NCI-H748 (cell line): Measurements from ENCODE around the gene SMCHD1.
"Not testable (repeated sequence)": the region's sequence is repeated elsewhere in the genome, so short reads cannot be mapped to it uniquely, and the experiment has no call there.

ENCODE experiments used
- DNase-seq: peaks from one replicate; lab custom pipeline; 2025; ENCODE audit not compliant: unreplicated experiment; lab: John Stamatoyannopoulos, UW

Gene SMCHD1

GRCh38 chr18:2656981-2657512 lies 1.5 kb downstream of the SMCHD1 start:
- DNase-seq = no peak

DNA sequence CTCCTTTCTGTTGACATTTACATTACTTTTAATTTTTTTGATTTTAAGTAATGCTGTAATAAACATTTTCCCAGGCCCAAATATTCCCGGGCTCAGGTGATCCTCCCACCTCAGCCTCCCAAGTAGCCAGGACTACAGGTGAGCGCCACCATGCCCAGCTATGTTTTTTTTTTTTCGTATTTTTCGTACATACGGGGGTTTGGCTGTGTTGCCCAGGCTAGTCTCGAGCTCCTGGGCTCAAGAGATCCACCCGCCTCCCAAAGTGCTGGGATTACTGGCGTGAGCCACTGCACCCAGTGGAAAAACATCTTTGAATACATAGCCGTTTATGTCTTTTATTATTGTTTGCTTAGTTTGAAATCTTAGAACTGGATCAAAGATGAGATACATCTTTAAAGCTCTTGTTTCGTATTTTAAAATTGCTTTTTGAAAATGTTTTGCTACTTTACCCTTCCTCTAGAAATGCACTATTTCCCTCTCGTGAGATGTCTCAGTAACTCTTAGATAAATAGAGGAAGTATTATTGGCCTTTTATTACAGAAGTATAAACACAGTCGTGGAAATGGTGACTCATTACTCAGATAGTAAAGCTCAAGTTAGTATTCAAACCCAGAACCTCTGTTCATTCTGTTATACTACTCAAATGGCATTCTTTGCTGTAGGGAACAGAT lies 2.4 kb downstream of the SMCHD1 start:
- no peak for DNase-seq

- not testable (repeated sequence) for DNase-seq
Measured at GRCh38 chr18:2660849-2661248, 5.3 kb downstream of the SMCHD1 start.

DNA sequence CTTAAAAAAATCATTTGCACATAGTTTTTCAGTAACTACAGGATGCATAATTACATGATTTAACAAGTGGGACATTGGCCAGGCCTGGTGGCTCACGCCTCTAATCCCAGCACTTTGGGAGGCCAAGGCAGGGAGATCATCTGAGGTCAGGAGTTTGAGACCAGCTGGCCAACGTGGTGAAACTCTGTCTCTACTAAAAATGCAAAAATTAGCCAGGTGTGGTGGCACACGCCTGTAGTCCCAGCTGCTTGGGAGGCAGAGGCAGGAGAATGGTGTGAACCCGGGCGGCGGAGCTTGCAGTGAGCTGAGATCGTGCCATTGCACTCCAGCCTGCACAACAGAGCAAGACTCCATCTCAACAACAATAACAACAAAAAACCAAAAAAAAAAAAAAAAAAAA lies 6.8 kb downstream of the SMCHD1 start:
- not testable (repeated sequence) for DNase-seq

GRCh38 chr18:2662990-2663389 lies 7.5 kb downstream of the SMCHD1 start:
- DNase-seq = no peak

DNA sequence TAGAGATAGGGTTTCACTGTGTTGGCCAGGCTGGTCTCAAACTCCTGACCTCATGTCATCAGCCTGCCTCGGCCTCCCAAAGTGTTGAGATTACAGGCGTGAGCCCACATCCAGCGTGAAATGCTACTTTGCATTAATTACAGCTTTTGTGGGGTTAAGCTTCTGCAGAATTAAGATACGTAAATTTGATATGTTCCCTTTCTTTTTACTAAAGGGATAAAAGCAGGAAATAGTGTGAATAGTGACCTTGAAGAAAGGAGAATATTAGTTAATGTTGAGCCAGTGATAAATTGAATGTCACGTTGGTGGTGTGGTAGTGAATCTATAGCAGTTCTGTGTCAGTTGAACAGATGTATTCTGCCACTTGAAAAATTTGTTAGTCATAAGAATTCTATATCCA lies 16.9 kb downstream of the SMCHD1 start:
- DNase-seq = no peak

DNA sequence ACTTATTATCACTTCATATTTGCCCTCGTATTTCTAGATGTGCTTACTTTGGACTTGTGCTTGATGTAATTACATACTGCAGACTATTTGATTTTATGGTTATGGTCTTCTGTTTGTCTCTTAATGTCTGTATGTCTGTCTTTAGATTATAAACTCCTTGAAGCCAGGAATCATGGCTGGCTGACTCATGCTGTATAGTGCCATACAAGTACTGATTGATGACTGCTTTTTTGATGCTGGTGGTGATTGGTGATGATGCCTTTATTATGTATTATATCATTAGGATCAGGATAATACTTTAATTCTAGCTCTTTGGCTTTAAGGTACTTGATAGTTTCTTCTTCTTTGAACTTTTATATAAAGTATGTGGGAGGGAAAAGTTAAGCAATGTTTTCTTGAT lies 17.3 kb downstream of the SMCHD1 start:
- no peak for DNase-seq

GRCh38 chr18:2678933-2679332 lies 23.4 kb downstream of the SMCHD1 start:
- not testable (repeated sequence) for DNase-seq

- no peak for DNase-seq
Measured at GRCh38 chr18:2680216-2680792, 24.8 kb downstream of the SMCHD1 start.

- no peak for DNase-seq
Measured at GRCh38 chr18:2681993-2682603, 26.6 kb downstream of the SMCHD1 start.

DNA sequence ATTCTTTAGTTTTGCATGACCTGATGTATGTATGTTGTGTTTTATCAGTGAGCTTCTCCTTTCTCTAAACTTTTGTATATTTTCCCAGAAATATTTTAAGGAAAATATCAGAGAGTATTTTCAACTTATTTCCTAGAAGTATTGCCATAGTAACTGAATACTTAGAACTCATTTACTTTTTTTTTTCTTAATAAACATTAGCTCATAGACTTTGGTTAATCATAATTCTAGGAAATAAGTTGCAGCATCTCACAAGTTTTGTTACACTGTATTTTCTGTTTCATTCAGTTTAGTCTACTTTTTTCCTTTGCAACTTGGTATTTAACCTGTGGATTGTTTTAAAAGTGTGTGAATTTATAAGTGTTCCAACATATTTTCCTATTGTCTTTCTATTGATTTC lies 27.5 kb downstream of the SMCHD1 start:
- no peak for DNase-seq

DNA sequence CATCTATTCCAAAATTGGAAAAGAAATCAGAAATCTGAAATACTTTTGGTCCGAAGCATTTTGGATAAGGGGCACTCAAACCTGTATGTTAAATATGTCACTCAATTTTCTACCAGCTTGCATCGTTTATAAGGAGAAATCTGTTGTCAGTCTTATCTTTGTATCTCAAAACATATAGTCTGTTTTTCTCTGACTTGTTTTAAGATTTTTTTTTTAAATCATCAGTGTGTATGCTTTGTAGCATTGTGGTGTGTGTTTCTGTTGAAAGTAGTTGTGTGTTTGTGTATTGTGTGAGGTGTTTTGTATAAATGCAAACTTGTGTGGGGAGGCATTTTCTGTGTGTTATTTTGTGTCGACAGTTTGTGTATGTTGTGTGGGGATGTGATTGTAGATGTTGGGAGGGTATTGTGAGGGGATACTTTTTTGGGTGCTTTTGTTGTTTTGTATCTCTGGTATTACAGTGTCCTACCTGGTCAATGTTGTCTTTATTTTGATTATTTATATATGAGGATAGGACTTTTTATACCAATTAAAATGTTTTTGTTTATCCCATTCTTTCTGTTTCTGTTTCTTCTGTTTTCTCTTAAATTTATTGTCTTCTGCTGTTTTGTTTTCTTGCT lies 30.9 kb downstream of the SMCHD1 start:
- no peak for DNase-seq

- no peak for DNase-seq
Measured at GRCh38 chr18:2687390-2688001, 32.0 kb downstream of the SMCHD1 start.

DNA sequence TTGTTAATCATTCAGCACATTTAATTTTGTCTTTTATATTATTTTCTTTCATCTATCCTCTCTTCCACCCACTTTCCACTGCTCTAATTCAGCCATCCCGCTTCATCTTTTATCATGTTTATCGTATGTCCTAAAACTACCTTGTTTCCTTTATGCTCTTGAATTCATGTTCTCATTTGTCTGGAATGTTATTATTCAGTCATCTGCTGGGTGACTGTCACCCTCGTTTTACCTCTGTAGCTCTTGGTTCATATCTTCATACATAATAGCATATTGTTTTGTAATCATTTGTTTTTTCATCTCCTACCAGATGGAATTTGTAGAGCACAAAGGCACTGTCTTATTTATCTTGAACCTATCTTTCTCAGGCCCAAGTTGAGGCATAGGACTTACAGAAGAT lies 37.0 kb downstream of the SMCHD1 start:
- no peak for DNase-seq

GRCh38 chr18:2697184-2697583 lies 41.7 kb downstream of the SMCHD1 start:
- no peak for DNase-seq

GRCh38 chr18:2699001-2699400 lies 43.5 kb downstream of the SMCHD1 start:
- no peak for DNase-seq

DNA sequence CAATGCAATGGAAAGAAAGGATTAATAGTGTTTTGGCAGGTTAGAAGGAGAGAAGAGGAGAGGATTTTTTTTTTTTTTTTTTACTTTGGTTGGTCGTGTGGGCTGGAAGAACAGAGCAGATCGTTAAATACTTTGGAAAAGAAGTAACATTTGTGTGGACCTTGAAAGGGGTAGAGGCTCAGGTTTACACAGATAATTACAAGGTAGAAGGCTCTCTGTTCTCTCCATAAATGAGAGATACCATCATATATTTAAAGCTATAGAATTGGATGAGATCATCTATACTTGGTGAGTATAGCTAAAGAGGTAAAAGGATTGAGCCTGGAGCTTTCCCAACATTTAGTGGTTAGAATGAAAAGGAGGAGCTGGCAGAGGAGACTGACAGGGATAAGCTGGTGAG lies 49.0 kb downstream of the SMCHD1 start:
- DNase-seq = no peak

DNA sequence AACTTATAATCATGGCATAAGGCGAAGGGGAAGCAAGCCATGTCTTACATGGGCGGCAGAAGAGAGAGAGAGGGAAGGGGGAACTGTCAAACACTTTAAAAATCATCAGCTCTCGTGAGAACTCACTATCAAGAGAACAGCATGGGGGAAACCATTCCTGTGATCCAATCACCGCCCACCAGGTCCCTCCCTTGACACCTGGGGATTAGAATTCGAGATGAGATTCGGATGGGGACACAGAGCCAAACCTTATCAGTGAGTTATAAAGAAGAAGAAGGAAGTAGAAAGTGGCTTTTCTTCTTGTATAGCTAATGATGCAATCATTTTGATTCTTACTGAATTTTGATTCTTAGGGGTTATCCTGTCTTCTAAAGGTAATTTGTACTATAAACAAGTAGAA lies 51.4 kb downstream of the SMCHD1 start:
- DNase-seq = no peak

- DNase-seq = no peak
Measured at GRCh38 chr18:2707551-2708168, 52.1 kb downstream of the SMCHD1 start.

- no peak for DNase-seq
Measured at GRCh38 chr18:2709316-2709715, 53.8 kb downstream of the SMCHD1 start.

- no peak for DNase-seq
Measured at GRCh38 chr18:2714140-2714539, 58.6 kb downstream of the SMCHD1 start.
